Mesodermal cell (in vitro differentiated cells): ENCODE data around the gene CCT8L2.
"Not testable (repeated sequence)": the region's sequence is repeated elsewhere in the genome, so short reads cannot be mapped to it uniquely, and the experiment has no call there.

Source experiments
- H3K27ac ChIP-seq: 2 replicates; pipeline ENCODE4 v1.7.0; 2013; ENCODE audit warnings: mild to moderate bottlenecking, low read depth, low read length, moderate library complexity; ENCODE audit not compliant: severe bottlenecking
- H3K36me3 ChIP-seq: 2 replicates; pipeline ENCODE4 v1.7.1; 2013; ENCODE audit warnings: mild to moderate bottlenecking, low read length, moderate library complexity; ENCODE audit not compliant: control insufficient read depth, insufficient read depth
- H3K4me1 ChIP-seq: one replicate; pipeline ENCODE4 v1.7.1; 2013; ENCODE audit warnings: mild to moderate bottlenecking, low read length; ENCODE audit not compliant: insufficient read depth, control insufficient read depth, poor library complexity, severe bottlenecking
- H3K4me3 ChIP-seq: 2 replicates; pipeline ENCODE4 v1.7.0; 2013; ENCODE audit warnings: low read length, control low read depth, mild to moderate bottlenecking; ENCODE audit not compliant: insufficient read depth, poor library complexity, severe bottlenecking; ENCODE audit errors: extremely low read depth
- H3K9me3 ChIP-seq: 2 replicates; pipeline ENCODE4 v1.7.1; 2013; ENCODE audit warnings: mild to moderate bottlenecking, low read length, moderate library complexity; ENCODE audit not compliant: control insufficient read depth
- WGBS, 2 experiments: methylation state at CpG; one replicate each; pipeline ENCODE4 v1.1.5; 2013; ENCODE audit warnings: missing lambda C conversion rate in 2 of 2; ENCODE audit not compliant: insufficient coverage in 2 of 2; 5-methylcytosine and 5-hydroxymethylcytosine counted together

CCT8L2 gene

DNA sequence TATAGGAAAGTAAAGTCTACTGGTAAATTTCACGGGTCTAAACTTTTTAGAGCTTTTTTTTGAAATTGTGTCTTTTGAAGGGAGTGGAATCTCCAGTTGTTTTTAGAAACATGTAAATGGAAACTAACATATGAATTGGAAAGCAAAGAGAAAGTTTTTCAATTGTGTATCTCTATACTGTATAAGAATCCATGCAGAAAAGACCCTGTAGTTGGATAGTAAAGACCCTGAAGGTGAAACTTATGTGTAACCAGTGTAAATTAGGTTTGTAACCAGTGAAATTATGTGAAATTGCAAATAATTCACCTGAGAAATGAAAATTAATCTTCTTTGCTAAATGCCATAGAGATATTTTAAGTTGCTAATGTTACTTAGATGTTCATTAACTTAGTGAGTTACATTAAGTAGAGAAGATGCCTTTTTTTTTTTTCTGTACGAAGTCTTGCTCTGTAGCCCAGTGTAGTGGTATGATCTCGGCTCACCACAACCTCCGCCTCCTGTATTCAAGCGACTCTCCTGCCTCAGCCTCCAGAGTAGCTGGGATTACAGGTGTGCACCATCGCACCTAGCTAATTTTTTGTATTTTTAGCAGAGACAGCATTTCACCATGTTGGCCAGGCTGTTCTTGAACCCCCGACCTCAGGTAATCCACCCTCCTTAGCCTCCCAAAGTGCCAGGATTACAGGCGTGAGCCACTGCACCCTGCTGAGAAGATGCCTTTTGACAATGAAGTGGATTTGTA is 11.8 kb upstream of the CCT8L2 start:
- not testable (repeated sequence) for H3K4me3 ChIP-seq, H3K27ac ChIP-seq, H3K4me1 ChIP-seq, H3K36me3 ChIP-seq
- peaks cover 14% of the 10 kb centered on the region for H3K9me3 ChIP-seq
- 45 to 76% methylated on average over 2 to 6 of the region's 8 CpGs for WGBS, 2 experiments

- no CpG with 5 or more reads among the region's 9 CpGs for whole genome bisulfite sequencing, 2 experiments
- H3K4me1 ChIP-seq, H3K4me3 ChIP-seq, H3K27ac ChIP-seq, H3K36me3 ChIP-seq: not testable (repeated sequence)
- peaks cover 14% of the 10 kb centered on the region for H3K9me3 ChIP-seq
These were observed 11.2 kb upstream of the CCT8L2 start for GRCh38 chr22:16603770-16604242.

DNA sequence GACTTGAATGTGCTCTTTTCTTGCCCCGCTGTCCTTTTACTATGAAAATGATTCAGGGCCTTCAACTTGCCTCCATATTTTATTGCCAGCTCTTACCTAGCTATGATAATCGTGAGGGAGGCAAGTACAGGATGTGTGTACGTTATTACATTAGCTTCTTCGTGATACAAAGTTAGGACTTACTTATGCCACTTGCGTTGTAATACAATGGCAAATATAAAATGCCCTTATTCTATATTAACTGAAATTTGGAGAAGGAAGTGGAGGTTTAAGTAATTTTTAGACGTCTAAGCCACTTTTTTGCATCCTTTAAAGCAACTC is 10.8 kb upstream of the CCT8L2 start:
- H3K9me3 ChIP-seq, result peaks cover 14% of the 10 kb centered on the region
- H3K27ac ChIP-seq, result no peak overlapping the region
- H3K4me1 ChIP-seq, result no peaks in the 10 kb centered on the region
- no peak overlapping the region for H3K4me3 ChIP-seq
- no CpG with 5 or more reads among the region's 6 CpGs for WGBS, 2 experiments
- no peaks in the 10 kb centered on the region for H3K36me3 ChIP-seq

- not testable (repeated sequence) for H3K4me3 ChIP-seq, H3K27ac ChIP-seq, H3K4me1 ChIP-seq, H3K36me3 ChIP-seq
- peaks cover 14% of the 10 kb centered on the region for H3K9me3 ChIP-seq
- 86 to 87% methylated on average over 25 to 28 of the region's 33 CpGs for WGBS, 2 experiments
These were observed 10.3 kb upstream of the CCT8L2 start for GRCh38 chr22:16602728-16603447.

- H3K9me3 ChIP-seq, result peaks cover 14% of the 10 kb centered on the region
- not testable (repeated sequence) for H3K27ac ChIP-seq, H3K36me3 ChIP-seq, H3K4me3 ChIP-seq, H3K4me1 ChIP-seq
- 87 to 90% methylated on average over 42 to 59 of the region's 70 CpGs for WGBS, 2 experiments
These were observed 9.7 kb upstream of the CCT8L2 start for GRCh38 chr22:16602224-16602727.

GRCh38 chr22:16601437-16602223 is 9.0 kb upstream of the CCT8L2 start:
- no peaks in the 10 kb centered on the region for H3K4me1 ChIP-seq
- H3K36me3 ChIP-seq, result no peaks in the 10 kb centered on the region
- no peak overlapping the region for H3K4me3 ChIP-seq
- WGBS, 2 experiments, result 95 to 96% methylated on average over 70 to 77 of the region's 100 CpGs
- H3K27ac ChIP-seq, result no peak overlapping the region
- H3K9me3 ChIP-seq, result peaks cover 14% of the 10 kb centered on the region

- not testable (repeated sequence) for H3K4me1 ChIP-seq, H3K36me3 ChIP-seq, H3K4me3 ChIP-seq, H3K27ac ChIP-seq
- WGBS, 2 experiments, result 90 to 93% methylated on average over 37 to 49 of the region's 71 CpGs
- peaks cover 14% of the 10 kb centered on the region for H3K9me3 ChIP-seq
These were observed 8.2 kb upstream of the CCT8L2 start for GRCh38 chr22:16600644-16601436.

- not testable (repeated sequence) for H3K4me1 ChIP-seq, H3K27ac ChIP-seq, H3K4me3 ChIP-seq, H3K36me3 ChIP-seq
- peaks cover 13% of the 10 kb centered on the region for H3K9me3 ChIP-seq
- WGBS, 2 experiments, result 50 to 57% methylated on average over 1 of the region's 4 CpGs
These were observed 7.0 kb upstream of the CCT8L2 start for GRCh38 chr22:16599648-16600047.

DNA sequence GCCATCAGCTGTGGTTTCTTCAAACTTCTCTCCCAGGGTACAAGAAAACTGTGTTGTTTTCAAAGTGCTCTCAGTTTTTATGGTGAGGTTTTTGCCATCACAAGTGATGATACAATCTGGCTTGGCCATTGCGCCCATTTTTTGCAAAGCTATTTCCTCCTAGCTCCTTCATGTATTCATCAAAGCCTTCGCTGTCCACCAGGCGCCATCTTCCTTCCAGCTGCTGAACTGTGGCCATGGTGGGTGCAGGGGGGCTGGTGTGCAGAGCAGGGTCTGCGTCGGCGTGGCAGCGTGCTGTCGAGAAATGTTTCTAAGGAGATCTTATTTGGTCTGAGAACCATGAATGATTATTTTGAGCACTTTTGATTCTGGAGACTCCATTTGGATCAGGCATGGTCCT is 2.6 kb upstream of the CCT8L2 start:
- H3K4me1 ChIP-seq, H3K27ac ChIP-seq, H3K4me3 ChIP-seq, H3K36me3 ChIP-seq: not testable (repeated sequence)
- peaks cover 20% of the 10 kb centered on the region for H3K9me3 ChIP-seq
- WGBS, 2 experiments, result 90% methylated on average over 5 of the region's 8 CpGs; no CpG with 5 or more reads in 1 of the 2 experiments

- Histone ChIP-seq H3K9me3 (peaks cover 14% of the 10 kb centered on the region), H3K4me1 (no peaks in the 10 kb centered on the region), H3K4me3 (no peak overlapping the region), H3K36me3 (no peaks in the 10 kb centered on the region), H3K27ac (no peak overlapping the region)
- WGBS, 2 experiments, result 75% methylated on average over 4 of the region's 4 CpGs; no CpG with 5 or more reads in 1 of the 2 experiments
These were observed 1.4 kb upstream of the CCT8L2 start for GRCh38 chr22:16594026-16594425.
